Measurements from ENCODE around the gene ZBTB5.
A peak's percentile ranks its signal among the peaks of the same experiment; 100 is the strongest.

The ZBTB5 gene

DNA sequence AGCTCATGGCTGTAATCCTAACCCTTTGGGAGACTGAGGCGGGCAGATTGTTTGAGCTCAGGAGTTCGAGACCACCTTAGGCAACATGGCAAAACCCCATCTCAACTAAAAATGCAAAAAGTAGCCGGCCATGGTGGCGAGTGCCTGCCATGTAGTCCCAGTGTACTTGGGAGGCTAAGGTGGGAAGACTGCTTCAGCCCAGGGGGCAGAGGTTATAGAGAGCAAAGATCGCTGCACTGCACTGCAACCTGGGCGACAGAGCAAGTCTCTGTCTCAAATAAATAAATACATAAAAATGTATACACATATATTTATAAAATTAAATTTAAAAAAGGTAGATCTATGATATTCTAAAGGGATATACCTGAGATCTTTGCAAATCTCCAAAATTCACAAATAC, 19.4 kb downstream of the ZBTB5 start:
- no peak overlapping the region for H3K4me3 ChIP-seq (ENCODE audit: low read length)
- no peak overlapping the region for H3K9ac ChIP-seq (ENCODE audit: low read depth, low read length)
- no peaks in the 10 kb centered on the region; the same call in 1 of the 2 replicates for H3K4me1 ChIP-seq (ENCODE audit: insufficient read depth, low read length)
- H3K36me3 ChIP-seq (ENCODE audit: insufficient read depth, low read depth, low read length) = peaks cover 28% of the 10 kb centered on the region
- no peaks in the 10 kb centered on the region for H3K27me3 ChIP-seq (ENCODE audit: insufficient read depth, low read length)
- H3K9me3 ChIP-seq (ENCODE audit: insufficient read depth, low read depth, low read length) = no peaks in the 10 kb centered on the region
- H3K27ac ChIP-seq (ENCODE audit: low read length) = no peak overlapping the region

DNA sequence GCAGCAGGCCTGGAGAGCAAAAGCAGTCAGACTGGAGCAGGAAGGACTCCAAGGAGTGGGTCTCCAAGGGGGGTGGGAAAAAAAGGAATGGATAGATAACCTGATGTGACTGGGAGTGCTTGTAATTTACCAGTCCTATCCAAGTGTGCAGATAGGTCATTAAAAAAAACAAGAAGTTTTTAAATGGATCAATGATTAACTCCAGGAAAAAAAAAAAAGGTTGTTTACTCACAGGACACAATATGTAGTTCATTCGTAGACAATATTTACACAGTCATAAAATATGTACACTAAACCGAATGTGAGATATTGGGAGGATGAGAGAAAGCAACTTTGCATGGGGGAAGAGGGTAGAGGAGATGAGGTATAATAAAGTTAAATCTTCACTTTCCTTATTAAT, 20.4 kb downstream of the ZBTB5 start:
- Histone ChIP-seq H3K9ac (ENCODE audit: low read depth, low read length) (no peak overlapping the region), H3K4me3 (ENCODE audit: low read length) (no peak overlapping the region), H3K36me3 (ENCODE audit: insufficient read depth, low read depth, low read length) (peaks cover 35% of the 10 kb centered on the region), H3K4me1 (ENCODE audit: insufficient read depth, low read length) (no peaks in the 10 kb centered on the region; the same call in 1 of the 2 replicates), H3K27ac (ENCODE audit: low read length) (no peak overlapping the region), H3K27me3 (ENCODE audit: insufficient read depth, low read length) (no peaks in the 10 kb centered on the region), H3K9me3 (ENCODE audit: insufficient read depth, low read depth, low read length) (no peaks in the 10 kb centered on the region)

DNA sequence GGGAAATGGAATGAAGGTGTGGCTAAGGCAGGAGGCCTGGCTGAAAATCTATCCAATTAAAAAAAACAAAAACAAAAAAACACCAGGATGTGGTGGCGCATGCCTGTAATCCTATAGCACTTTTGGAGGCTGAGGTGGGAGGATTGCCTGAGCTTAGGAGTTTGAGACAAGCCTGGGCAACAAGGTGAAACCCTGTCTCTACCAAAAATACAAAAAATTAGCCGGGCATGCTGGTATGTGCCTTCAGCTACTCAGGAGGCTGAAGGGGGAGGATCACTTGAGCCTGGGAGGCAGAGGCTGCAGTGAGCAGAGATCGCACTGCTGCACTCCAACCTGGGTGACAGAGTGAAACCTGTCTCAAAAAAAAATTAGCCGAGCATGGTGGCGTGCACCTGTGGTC, 21.7 kb downstream of the ZBTB5 start:
- H3K9ac ChIP-seq (ENCODE audit: low read depth, low read length) = no peak overlapping the region
- no peaks in the 10 kb centered on the region for H3K9me3 ChIP-seq (ENCODE audit: insufficient read depth, low read depth, low read length)
- no peaks in the 10 kb centered on the region for H3K4me1 ChIP-seq (ENCODE audit: insufficient read depth, low read length)
- peaks cover 48% of the 10 kb centered on the region for H3K36me3 ChIP-seq (ENCODE audit: insufficient read depth, low read depth, low read length)
- no peaks in the 10 kb centered on the region for H3K27me3 ChIP-seq (ENCODE audit: insufficient read depth, low read length)
- H3K4me3 ChIP-seq (ENCODE audit: low read length) = no peak overlapping the region
- no peak overlapping the region for H3K27ac ChIP-seq (ENCODE audit: low read length)

DNA sequence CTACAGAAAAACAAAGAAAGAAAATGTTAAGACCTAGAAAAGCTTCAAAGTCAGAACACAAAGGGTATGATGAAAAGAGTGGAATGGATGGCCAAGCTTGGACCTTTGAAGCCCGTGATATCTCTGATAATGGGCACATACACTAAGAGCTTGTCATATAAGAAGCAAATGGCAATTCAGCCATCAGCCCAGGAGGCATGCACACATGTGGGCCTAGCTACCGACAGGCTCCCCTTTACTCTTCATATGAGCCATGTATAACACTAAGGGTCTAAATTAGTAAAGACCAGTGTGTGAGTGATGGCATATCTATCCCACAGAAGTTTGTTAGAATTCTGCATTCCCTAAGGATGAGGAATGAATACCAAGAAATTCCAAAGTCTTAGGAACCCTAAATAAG, 22.7 kb downstream of the ZBTB5 start:
- Histone ChIP-seq H3K36me3 (ENCODE audit: insufficient read depth, low read depth, low read length) (peaks cover 56% of the 10 kb centered on the region), H3K27ac (ENCODE audit: low read length) (no peak overlapping the region)

DNA sequence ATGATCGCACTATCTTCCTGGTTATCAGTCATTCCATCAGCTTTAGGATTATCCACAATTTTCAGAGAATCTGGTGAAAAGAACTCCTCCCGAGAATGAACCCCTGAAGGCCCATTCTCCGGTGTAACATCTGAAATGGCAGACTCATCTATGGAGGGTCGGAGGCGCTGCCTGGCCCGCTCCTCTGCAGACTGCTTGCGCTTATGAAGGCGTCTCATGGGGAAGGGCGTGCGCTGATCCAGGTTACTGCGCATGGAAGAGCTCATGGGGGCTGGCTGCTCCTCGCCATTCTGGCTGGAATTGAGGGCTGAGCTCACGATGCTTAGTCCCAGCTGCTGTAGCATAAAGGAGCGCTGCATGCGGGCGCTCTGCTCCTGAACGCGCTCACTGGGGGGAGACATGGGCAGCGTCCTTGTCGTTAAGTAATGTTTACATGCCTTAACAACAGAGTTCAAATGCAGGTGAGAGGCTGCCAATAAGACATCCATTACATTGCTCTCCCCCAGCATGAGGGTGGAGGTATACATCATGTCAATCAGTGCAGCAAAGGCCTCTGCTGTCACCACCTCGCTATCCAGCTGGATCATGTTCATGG, 23.4 kb downstream of the ZBTB5 start:
- Histone ChIP-seq H3K27me3 (ENCODE audit: insufficient read depth, low read length) (no peaks in the 10 kb centered on the region), H3K9me3 (ENCODE audit: insufficient read depth, low read depth, low read length) (no peaks in the 10 kb centered on the region), H3K36me3 (ENCODE audit: insufficient read depth, low read depth, low read length) (peaks cover 59% of the 10 kb centered on the region), H3K9ac (ENCODE audit: low read depth, low read length) (no peak overlapping the region), H3K27ac (ENCODE audit: low read length) (no peak overlapping the region), H3K4me1 (ENCODE audit: insufficient read depth, low read length) (no peaks in the 10 kb centered on the region), H3K4me3 (ENCODE audit: low read length) (no peak overlapping the region)

More for the DNA sequence above, 22.7 kb downstream of the ZBTB5 start:
- H3K4me1 ChIP-seq (ENCODE audit: insufficient read depth, low read length) = no peaks in the 10 kb centered on the region
- no peak overlapping the region for H3K4me3 ChIP-seq (ENCODE audit: low read length)
- no peak overlapping the region for H3K9ac ChIP-seq (ENCODE audit: low read depth, low read length)
- no peaks in the 10 kb centered on the region for H3K27me3 ChIP-seq (ENCODE audit: insufficient read depth, low read length)
- no peaks in the 10 kb centered on the region for H3K9me3 ChIP-seq (ENCODE audit: insufficient read depth, low read depth, low read length)

DNA sequence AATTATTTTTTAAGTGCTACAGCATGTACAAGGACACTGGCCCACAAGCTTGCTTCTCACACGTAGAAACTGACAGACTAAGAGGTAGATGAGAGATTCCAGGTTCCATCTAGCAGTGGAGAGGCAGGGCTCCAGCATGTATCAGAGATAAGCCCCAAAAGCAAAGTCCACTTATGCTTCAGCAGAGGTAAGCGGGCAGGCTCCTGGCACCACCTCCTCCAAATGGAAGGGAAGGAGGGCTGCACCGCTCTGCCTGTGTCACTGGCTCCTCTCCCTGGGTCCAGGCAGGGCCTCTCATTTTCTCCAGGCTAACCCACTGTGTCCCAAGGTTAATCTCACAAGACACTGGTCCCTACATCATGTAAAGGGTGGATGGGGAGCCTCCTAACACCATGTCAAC, 26.9 kb downstream of the ZBTB5 start:
- Histone ChIP-seq H3K27ac (ENCODE audit: low read length) (no peak overlapping the region), H3K9ac (ENCODE audit: low read depth, low read length) (no peak overlapping the region), H3K36me3 (ENCODE audit: insufficient read depth, low read depth, low read length) (peaks cover 85% of the 10 kb centered on the region), H3K4me1 (ENCODE audit: insufficient read depth, low read length) (peaks cover 14% of the 10 kb centered on the region; the same call in 1 of the 2 replicates), H3K4me3 (ENCODE audit: low read length) (no peak overlapping the region), H3K9me3 (ENCODE audit: insufficient read depth, low read depth, low read length) (no peaks in the 10 kb centered on the region), H3K27me3 (ENCODE audit: insufficient read depth, low read length) (no peaks in the 10 kb centered on the region)

DNA sequence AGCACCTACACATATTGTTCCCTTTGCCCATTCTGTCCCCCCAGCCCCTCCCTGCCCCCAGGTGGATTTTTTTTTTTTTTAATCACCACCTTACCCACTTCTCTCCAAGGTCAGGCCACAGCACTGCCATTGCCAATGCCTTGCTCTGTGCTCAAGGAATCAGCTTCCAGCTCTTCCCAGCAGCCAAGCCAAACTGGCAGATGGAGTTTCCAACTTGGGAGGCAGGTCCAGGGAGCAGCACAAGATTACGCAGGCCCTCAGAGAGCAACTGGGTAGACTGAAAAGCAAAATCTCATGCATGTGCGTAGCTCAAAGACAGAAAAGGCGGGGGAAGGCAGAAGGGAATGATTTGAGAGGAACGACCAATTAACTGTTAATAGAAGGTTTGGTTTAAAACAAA, 27.6 kb downstream of the ZBTB5 start:
- H3K36me3 ChIP-seq (ENCODE audit: insufficient read depth, low read depth, low read length) = peaks cover 88% of the 10 kb centered on the region
- H3K4me1 ChIP-seq (ENCODE audit: insufficient read depth, low read length) = peaks cover 15% of the 10 kb centered on the region; the same call in 1 of the 2 replicates
- no peak overlapping the region for H3K27ac ChIP-seq (ENCODE audit: low read length)
- no peaks in the 10 kb centered on the region for H3K27me3 ChIP-seq (ENCODE audit: insufficient read depth, low read length)
- H3K4me3 ChIP-seq (ENCODE audit: low read length) = no peak overlapping the region
- no peak overlapping the region for H3K9ac ChIP-seq (ENCODE audit: low read depth, low read length)
- no peaks in the 10 kb centered on the region for H3K9me3 ChIP-seq (ENCODE audit: insufficient read depth, low read depth, low read length)

DNA sequence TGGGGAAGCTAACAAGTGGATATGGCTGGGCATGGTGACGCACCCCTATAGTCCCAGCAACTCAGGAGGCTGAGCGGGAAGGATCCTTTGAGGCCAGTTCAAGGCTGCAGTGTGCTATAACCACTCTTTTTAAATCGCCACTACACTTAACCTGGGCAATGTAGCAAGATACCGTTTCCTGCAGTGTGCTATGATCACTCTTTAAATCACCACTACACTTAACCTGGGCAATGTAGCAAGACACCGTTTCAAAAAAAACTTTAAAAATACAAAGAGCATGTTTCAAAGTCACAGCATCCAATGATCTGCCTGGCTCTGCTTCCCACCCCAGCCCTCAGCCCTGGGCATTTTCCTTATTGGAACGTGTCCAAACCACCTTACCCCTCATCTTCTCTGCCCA, 28.2 kb downstream of the ZBTB5 start:
- no peak overlapping the region for H3K4me3 ChIP-seq (ENCODE audit: low read length)
- no peaks in the 10 kb centered on the region for H3K27me3 ChIP-seq (ENCODE audit: insufficient read depth, low read length)
- peaks cover 15% of the 10 kb centered on the region; the same call in 1 of the 2 replicates for H3K4me1 ChIP-seq (ENCODE audit: insufficient read depth, low read length)
- H3K36me3 ChIP-seq (ENCODE audit: insufficient read depth, low read depth, low read length) = peaks cover 88% of the 10 kb centered on the region
- H3K9ac ChIP-seq (ENCODE audit: low read depth, low read length) = no peak overlapping the region
- no peak overlapping the region for H3K27ac ChIP-seq (ENCODE audit: low read length)
- no peaks in the 10 kb centered on the region for H3K9me3 ChIP-seq (ENCODE audit: insufficient read depth, low read depth, low read length)

DNA sequence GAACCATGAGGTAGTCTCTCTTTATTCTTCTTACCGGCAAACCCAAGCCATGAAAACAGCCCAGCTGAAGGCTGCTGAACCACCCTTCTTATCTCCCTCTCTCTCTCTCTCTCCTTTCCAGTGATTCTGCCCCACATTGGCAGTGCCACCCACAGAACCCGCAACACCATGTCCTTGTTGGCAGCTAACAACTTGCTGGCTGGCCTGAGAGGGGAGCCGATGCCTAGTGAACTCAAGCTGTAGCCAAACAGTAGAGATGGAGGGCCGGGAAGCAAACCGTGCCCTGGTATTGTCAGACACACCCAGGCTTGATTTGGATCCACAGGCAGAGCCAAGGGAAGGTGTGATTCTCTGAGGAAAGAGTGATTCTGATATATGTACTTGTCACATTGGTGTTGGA, 28.7 kb downstream of the ZBTB5 start:
- no peak overlapping the region for H3K4me3 ChIP-seq (ENCODE audit: low read length)
- H3K4me1 ChIP-seq (ENCODE audit: insufficient read depth, low read length) = peaks cover 15% of the 10 kb centered on the region; the same call in 1 of the 2 replicates
- H3K36me3 ChIP-seq (ENCODE audit: insufficient read depth, low read depth, low read length) = peaks cover 88% of the 10 kb centered on the region
- no peak overlapping the region for H3K27ac ChIP-seq (ENCODE audit: low read length)
- H3K9ac ChIP-seq (ENCODE audit: low read depth, low read length) = no peak overlapping the region
- H3K27me3 ChIP-seq (ENCODE audit: insufficient read depth, low read length) = no peaks in the 10 kb centered on the region
- H3K9me3 ChIP-seq (ENCODE audit: insufficient read depth, low read depth, low read length) = no peaks in the 10 kb centered on the region

DNA sequence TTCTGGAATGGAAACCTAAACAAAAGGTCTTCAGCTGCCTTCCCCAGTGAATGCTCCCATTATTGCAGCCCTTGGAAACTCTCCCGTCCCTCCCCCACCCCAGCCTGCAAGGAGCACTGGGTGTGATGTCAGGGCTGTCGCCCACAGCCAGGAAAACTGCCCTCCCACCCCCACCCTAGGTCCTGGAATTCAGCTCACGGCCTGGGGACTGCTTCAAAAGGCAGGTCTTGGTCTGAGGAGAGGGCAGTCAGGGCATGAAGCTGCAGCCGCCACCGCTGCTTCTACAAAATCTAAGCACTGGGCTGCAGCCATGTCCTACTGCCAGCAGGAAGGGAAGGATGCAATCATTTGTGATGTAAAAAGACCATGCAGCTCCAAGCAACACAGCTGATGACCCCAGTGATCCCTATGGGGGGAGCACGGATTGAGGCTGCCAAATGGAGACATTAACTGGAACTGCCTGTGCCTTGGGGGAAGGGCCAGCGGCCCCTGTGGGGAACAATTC, 31.3 kb downstream of the ZBTB5 start:
- Histone ChIP-seq H3K4me3 (ENCODE audit: low read length) (peak overlapping the region; percentile 0; the same call in 1 of the 2 replicates), H3K36me3 (ENCODE audit: insufficient read depth, low read depth, low read length) (peaks cover 87% of the 10 kb centered on the region), H3K27me3 (ENCODE audit: insufficient read depth, low read length) (no peaks in the 10 kb centered on the region), H3K9ac (ENCODE audit: low read depth, low read length) (peak overlapping the region; percentile 53; the same call in 1 of the 2 replicates), H3K27ac (ENCODE audit: low read length) (peak overlapping the region; percentile 34), H3K9me3 (ENCODE audit: insufficient read depth, low read depth, low read length) (no peaks in the 10 kb centered on the region), H3K4me1 (ENCODE audit: insufficient read depth, low read length) (peaks cover 15% of the 10 kb centered on the region; the same call in 1 of the 2 replicates)

DNA sequence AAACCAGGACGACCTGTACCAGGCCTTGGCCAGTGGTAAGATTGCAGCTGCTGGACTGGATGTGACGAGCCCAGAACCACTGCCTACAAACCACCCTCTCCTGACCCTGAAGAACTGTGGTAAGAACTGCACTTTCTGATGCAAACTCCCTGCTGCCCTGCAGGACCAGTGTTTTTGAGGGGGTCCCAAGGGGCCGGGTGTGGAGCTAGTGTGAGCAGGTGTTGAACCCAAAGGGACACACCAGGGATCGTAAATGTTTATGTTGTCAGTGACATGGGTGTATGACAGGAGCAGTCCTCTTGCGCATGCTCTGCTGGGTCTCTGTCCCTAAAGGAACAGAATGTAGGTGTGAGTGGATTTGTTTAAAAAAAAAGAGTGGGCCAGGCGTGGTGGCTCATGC, 33.2 kb downstream of the ZBTB5 start:
- H3K9me3 ChIP-seq (ENCODE audit: insufficient read depth, low read depth, low read length) = no peaks in the 10 kb centered on the region
- no peaks in the 10 kb centered on the region for H3K27me3 ChIP-seq (ENCODE audit: insufficient read depth, low read length)
- peaks cover 87% of the 10 kb centered on the region for H3K36me3 ChIP-seq (ENCODE audit: insufficient read depth, low read depth, low read length)
- no peak overlapping the region for H3K27ac ChIP-seq (ENCODE audit: low read length)
- H3K4me3 ChIP-seq (ENCODE audit: low read length) = no peak overlapping the region
- peaks cover 15% of the 10 kb centered on the region; the same call in 1 of the 2 replicates for H3K4me1 ChIP-seq (ENCODE audit: insufficient read depth, low read length)
- H3K9ac ChIP-seq (ENCODE audit: low read depth, low read length) = no peak overlapping the region

DNA sequence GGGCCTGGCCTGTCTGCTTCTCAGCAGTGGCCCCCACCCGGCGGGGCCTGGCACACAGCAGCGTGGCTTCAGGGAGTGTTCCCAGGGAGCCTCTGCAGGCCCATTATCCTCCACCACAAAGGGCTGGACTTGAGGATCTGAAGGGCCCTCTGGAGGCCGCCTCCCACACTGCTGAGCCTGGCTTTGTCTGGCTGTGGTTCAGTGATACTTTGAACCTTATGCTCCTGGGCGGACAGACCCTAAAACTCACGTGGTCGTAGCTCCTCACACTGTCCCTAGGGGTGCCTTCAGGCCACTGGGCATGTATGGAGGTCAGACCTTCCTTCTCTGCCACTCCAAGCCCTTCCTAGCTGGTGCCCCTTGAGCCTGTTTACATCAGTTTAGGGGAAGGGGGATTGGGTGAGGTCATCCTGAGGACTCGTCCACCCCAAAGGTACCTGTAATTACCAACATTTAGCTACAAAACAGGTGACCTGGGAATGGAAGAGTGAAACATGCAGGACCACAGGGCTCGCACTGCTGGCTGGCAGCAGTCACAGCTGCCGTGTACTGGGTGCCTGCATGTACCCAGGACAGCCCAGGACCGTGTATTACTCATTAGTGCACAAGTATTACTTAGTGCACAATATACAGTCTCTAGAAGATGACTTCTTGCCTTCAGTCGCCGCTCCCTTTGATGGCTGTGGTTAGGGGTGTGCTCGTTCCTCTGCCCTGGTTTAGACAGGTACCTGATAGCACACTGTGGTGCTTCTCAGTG, 34.2 kb downstream of the ZBTB5 start:
- H3K9ac ChIP-seq (ENCODE audit: low read depth, low read length) = 0 out of 2 replicates have a peak overlapping the region, but pooled peaks have one; percentile 15
- H3K9me3 ChIP-seq (ENCODE audit: insufficient read depth, low read depth, low read length) = no peaks in the 10 kb centered on the region
- H3K27me3 ChIP-seq (ENCODE audit: insufficient read depth, low read length) = no peaks in the 10 kb centered on the region
- H3K4me1 ChIP-seq (ENCODE audit: insufficient read depth, low read length) = peaks cover 15% of the 10 kb centered on the region; the same call in 1 of the 2 replicates
- H3K4me3 ChIP-seq (ENCODE audit: low read length) = no peak overlapping the region
- H3K36me3 ChIP-seq (ENCODE audit: insufficient read depth, low read depth, low read length) = peaks cover 87% of the 10 kb centered on the region
- H3K27ac ChIP-seq (ENCODE audit: low read length) = peak overlapping the region; percentile 55
